Pancreas (tissue), 10 donors: ENCODE measurements around the gene LAMC2. TPM values are rescaled to one million over a fixed set of nuclear protein-coding genes. Genes with fewer than 3 reads are reported as not detected.

Experiments used
- ATAC-seq, 4 donors: fragments of 200-7000 bp; cut with Tn5 transposase; one replicate each; pipeline versions ENCODE4 v1.8.0 to v1.9.1; 2020; ENCODE audit warnings: mild to moderate bottlenecking in 4 of 4, moderate library complexity in 4 of 4
- DNase-seq, 6 donors: peaks; one replicate each; pipeline ENCODE4 v3.0.0-alpha.2; 2020
- FAIRE-seq: peaks from 2 replicates; lab custom pipeline; 2012; peaks lifted over from hg19 to GRCh38; lab: Jason Lieb, UNC
- H3K27ac ChIP-seq, 4 donors: fragments of 200-600 bp; sonication (generic); 1 replicate in 3 of 4; 2 replicates in 1 of 4; pipeline versions ENCODE4 v1.5.0 to v1.8.0; 2020
- H3K27me3 ChIP-seq, 4 donors: fragments of 200-600 bp; one replicate each; pipeline ENCODE4 v1.8.0; 2021
- H3K36me3 ChIP-seq, 3 donors: fragments of 200-600 bp; sonication (generic) in 1 of 3; one replicate each; pipeline versions ENCODE4 v1.5.0 to v1.8.0; 2020 to 2021
- H3K4me1 ChIP-seq, 3 donors: fragments of 200-600 bp; one replicate each; pipeline ENCODE4 v1.8.0; 2021
- H3K4me3 ChIP-seq, 4 donors: fragments of 200-600 bp; sonication (generic) in 2 of 4; one replicate each; pipeline versions ENCODE4 v1.5.0 to v1.8.0; 2020 to 2021
- H3K9me3 ChIP-seq, 4 donors: fragments of 200-600 bp; one replicate each; pipeline ENCODE4 v1.8.0; 2021
- WGBS, 2 donors: extraction: QIAGEN DNeasy Blood & Tissue Kit; methylation state at CpG; one replicate each; pipeline ENCODE4 v1.1.7; 2013; 5-methylcytosine and 5-hydroxymethylcytosine counted together
- intact Hi-C, 3 donors: fragments of 100-400 bp; cut with DNase I; formaldehyde crosslinking; loops; one replicate each; pipeline versions ENCODE4 v1.11.1 to v1.14.2; 2022
- polyA plus RNA-seq, 2 donors: library from polyadenylated mRNA; stranded (reverse); fragments of 200-250 nt; gene quantifications; one replicate each; pipeline ENCODE4 v1.2.3, GENCODE V29; 2013
- total RNA-seq, 6 donors: library from RNA; stranded (reverse); fragmentation: NEBNext Ultra II Directional in 4 of 6; extraction: Animal tissue kit (Norgen Biotek cat#: 25700) in 4 of 6; gene quantifications; one replicate each; pipeline versions ENCODE4 v1.2.1 to v1.2.4, GENCODE V29; 2021 to 2023
- TF ChIP-seq, protein P1 (sequence below), 4 donors: fragments of 200-600 bp; sonication (generic) in 3 of 4; IDR thresholded peaks; one replicate each; pipeline versions ENCODE4 v1.5.0 to v1.8.0; 2021; ENCODE audit warnings: antibody characterized with exemption in 4 of 4
- donor health status: healthy with polysubstance abuse.
- donor health status: DM: no; HTN: no; CAD: no; lungs with moderate emphysema.
- donor health status: DM: no; HTN: no; CAD: no.
- donor health status: control.
- donor health status: control.
- donor health status: Bipolar disorder and iron deficiency.
- donor health status: DM: yes; HTN: yes; CAD: no.
- donor health status: DM: no; HTN: no; CAD: no.
- donor health status: DM: no; HTN: no; CAD: no.
- donor health status: DM: yes; HTN: yes; CAD: no.

LAMC2 gene
- total and polyA plus RNA-seq, 8 donors: 1.3 to 31.2 (median 2.2) TPM

DNA sequence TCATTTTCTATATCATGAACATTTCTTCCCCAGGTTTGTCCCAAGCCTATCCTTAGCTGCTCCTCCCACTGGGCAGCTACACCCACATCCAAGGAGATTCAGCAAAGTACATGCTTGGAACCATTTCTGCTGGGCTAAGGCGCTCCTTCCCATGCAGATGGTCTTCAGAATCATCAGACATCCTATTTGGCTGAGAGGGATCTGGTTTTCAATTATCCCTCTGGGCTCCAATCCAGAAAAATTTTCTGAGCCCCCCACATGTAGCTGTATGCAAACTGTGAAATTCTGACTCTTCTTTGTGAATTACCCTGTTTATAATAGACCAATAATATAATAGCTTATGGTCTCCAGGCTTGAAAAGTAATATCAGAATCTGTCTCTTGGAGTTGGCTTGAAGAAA, 99.2 kb downstream of the LAMC2 start:
- no peaks in the 10 kb centered on the region for H3K27me3 ChIP-seq
- 99 to 100% methylated on average over 1 of the region's 1 CpG for WGBS, 2 donors
- ATAC-seq (no peak), FAIRE-seq (no peak), DNase-seq (no peak)
- H3K4me3 ChIP-seq: no peak overlapping the region
- H3K27ac ChIP-seq: no peak overlapping the region
- H3K9me3 ChIP-seq: no peaks in the 10 kb centered on the region
- peaks cover 12 to 24% (median 15%) of the 10 kb centered on the region in 3 donors for H3K4me1 ChIP-seq
- no peaks in the 10 kb centered on the region for H3K36me3 ChIP-seq
- intact Hi-C loops: no loop called here
- TF ChIP-seq, protein P1, sequence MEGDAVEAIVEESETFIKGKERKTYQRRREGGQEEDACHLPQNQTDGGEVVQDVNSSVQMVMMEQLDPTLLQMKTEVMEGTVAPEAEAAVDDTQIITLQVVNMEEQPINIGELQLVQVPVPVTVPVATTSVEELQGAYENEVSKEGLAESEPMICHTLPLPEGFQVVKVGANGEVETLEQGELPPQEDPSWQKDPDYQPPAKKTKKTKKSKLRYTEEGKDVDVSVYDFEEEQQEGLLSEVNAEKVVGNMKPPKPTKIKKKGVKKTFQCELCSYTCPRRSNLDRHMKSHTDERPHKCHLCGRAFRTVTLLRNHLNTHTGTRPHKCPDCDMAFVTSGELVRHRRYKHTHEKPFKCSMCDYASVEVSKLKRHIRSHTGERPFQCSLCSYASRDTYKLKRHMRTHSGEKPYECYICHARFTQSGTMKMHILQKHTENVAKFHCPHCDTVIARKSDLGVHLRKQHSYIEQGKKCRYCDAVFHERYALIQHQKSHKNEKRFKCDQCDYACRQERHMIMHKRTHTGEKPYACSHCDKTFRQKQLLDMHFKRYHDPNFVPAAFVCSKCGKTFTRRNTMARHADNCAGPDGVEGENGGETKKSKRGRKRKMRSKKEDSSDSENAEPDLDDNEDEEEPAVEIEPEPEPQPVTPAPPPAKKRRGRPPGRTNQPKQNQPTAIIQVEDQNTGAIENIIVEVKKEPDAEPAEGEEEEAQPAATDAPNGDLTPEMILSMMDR (IDR thresholded peaks at IDR 0.05): no peak

DNA sequence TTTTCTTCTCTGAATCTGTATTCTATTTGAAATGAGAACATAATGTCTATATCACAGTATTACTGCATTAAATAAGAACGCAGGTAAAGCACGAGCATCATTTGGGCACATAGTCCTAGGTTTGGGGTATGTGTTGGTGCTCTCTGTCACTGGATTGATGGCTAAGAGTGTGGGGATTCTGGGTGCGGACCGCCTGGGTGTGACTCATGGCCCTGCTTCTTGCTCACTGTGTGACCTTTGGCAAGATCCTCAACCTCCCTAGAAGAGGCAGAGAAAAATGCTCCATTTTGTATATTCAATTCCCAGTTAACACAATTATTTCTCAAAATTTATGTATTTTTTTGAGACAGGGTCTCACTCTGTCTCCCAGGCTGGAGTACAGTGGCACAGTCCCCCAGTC, 99.7 kb downstream of the LAMC2 start:
- no peaks in the 10 kb centered on the region for H3K27me3 ChIP-seq
- ATAC-seq (no peak), FAIRE-seq (no peak), DNase-seq (no peak)
- no peak overlapping the region for H3K27ac ChIP-seq
- 58 to 85% methylated on average over 4 of the region's 4 CpGs for WGBS, 2 donors
- TF ChIP-seq, protein P1 (IDR thresholded peaks at IDR 0.05): no peak
- intact Hi-C loops: no loop called here
- H3K4me3 ChIP-seq: no peak overlapping the region
- no peaks in the 10 kb centered on the region for H3K36me3 ChIP-seq
- H3K9me3 ChIP-seq: no peaks in the 10 kb centered on the region
- H3K4me1 ChIP-seq: peaks cover 12 to 24% (median 15%) of the 10 kb centered on the region in 3 donors

DNA sequence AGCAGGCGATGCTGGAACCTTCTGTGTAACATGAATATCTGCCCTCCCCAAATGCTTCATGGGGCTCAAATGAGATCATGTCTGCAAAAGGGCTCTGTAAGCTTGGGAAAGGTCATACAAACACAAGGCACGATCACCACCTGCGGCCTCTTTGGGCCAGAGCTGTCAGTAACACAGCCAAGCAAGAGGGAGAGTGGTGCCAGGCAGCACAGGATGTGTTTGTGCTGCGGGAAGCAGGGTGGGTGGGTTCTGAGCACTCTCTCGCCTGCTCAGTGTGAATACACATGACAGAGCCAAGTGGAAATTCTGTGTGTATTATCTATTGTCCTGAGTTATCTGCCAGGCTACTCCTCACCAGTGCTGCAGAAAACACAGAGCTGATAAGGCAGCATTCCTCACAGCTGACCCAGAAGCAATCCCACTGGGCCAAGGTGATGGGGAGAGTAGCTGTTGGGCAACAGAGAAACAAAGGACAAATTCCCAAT, 101.2 kb downstream of the LAMC2 start:
- 29 to 31% methylated on average over 5 of the region's 5 CpGs for WGBS, 2 donors
- peak in 1 of 6 donors; percentile 30 for DNase-seq
- FAIRE-seq: no peak
- peak in 3 of 4 donors; percentile 41 to 49 (median 43) for ATAC-seq
- peak overlapping the region in 2 of 4 donors; percentile 3 to 9 for H3K27ac ChIP-seq
- H3K27me3 ChIP-seq: no peaks in the 10 kb centered on the region
- peaks cover 6 to 17% (median 6%) of the 10 kb centered on the region in 3 donors for H3K4me1 ChIP-seq
- intact Hi-C loops: no loop called here
- no peaks in the 10 kb centered on the region for H3K9me3 ChIP-seq
- H3K36me3 ChIP-seq: no peaks in the 10 kb centered on the region
- TF ChIP-seq, protein P1 (IDR thresholded peaks at IDR 0.05): no peak
- H3K4me3 ChIP-seq: no peak overlapping the region

- Histone ChIP-seq H3K9me3 (no peaks in the 10 kb centered on the region), H3K4me3 (no peak overlapping the region), H3K27ac (no peak overlapping the region), H3K36me3 (no peaks in the 10 kb centered on the region), H3K27me3 (no peaks in the 10 kb centered on the region), H3K4me1 (peaks cover 0 to 9% (median 0%) of the 10 kb centered on the region in 3 donors)
- intact Hi-C loops: no loop called here
- DNase-seq: no peak
- no peak for FAIRE-seq
- ATAC-seq: no peak
- TF ChIP-seq, protein P1 (IDR thresholded peaks at IDR 0.05): no peak
- 92 to 94% methylated on average over 2 of the region's 2 CpGs for WGBS, 2 donors
Measured at GRCh38 chr1:183288583-183288982, 102.5 kb downstream of the LAMC2 start.

GRCh38 chr1:183289051-183289496, 103.0 kb downstream of the LAMC2 start:
- Histone ChIP-seq H3K9me3 (no peaks in the 10 kb centered on the region), H3K36me3 (no peaks in the 10 kb centered on the region), H3K27me3 (no peaks in the 10 kb centered on the region), H3K4me3 (no peak overlapping the region), H3K27ac (no peak overlapping the region), H3K4me1 (peaks cover 0 to 9% (median 0%) of the 10 kb centered on the region in 3 donors)
- WGBS, 2 donors: 92 to 95% methylated on average over 9 of the region's 9 CpGs
- TF ChIP-seq, protein P1 (IDR thresholded peaks at IDR 0.05): no peak
- ATAC-seq (no peak), DNase-seq (no peak), FAIRE-seq (no peak)
- intact Hi-C loops: no loop called here
